ENCODE measurements around the gene TERT.

The TERT gene

DNA sequence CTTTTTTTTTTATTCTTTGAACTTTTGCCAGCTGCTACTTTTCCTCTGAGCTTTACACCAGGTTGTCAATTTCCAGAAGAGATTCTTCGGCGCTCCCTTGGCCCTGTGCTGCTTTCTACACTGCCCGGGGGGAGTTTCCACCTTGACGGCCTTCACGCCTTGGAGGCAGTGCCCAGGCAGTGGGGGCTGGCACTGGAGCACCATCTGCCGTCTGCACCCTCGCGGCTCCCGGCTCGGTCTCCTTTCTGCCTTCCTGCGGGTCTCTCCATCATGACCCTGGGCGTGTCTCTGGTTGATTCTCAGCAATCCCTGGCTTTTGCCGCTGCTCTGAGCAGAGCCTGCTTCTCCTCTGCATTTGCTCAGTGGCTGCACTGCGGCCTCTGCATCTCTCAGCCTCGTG, 66.7 kb downstream of the TERT start:
- H3K4me3 ChIP-seq (ENCODE audit: low read length), result no peak overlapping the region
- TF ChIP-seq, protein P1, sequence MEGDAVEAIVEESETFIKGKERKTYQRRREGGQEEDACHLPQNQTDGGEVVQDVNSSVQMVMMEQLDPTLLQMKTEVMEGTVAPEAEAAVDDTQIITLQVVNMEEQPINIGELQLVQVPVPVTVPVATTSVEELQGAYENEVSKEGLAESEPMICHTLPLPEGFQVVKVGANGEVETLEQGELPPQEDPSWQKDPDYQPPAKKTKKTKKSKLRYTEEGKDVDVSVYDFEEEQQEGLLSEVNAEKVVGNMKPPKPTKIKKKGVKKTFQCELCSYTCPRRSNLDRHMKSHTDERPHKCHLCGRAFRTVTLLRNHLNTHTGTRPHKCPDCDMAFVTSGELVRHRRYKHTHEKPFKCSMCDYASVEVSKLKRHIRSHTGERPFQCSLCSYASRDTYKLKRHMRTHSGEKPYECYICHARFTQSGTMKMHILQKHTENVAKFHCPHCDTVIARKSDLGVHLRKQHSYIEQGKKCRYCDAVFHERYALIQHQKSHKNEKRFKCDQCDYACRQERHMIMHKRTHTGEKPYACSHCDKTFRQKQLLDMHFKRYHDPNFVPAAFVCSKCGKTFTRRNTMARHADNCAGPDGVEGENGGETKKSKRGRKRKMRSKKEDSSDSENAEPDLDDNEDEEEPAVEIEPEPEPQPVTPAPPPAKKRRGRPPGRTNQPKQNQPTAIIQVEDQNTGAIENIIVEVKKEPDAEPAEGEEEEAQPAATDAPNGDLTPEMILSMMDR (IDR thresholded peaks at IDR 0.05; ENCODE audit: insufficient read depth, low read depth, low read length, missing control alignments), result no peak
- no peak for DNase-seq (ENCODE audit: low read depth)

DNA sequence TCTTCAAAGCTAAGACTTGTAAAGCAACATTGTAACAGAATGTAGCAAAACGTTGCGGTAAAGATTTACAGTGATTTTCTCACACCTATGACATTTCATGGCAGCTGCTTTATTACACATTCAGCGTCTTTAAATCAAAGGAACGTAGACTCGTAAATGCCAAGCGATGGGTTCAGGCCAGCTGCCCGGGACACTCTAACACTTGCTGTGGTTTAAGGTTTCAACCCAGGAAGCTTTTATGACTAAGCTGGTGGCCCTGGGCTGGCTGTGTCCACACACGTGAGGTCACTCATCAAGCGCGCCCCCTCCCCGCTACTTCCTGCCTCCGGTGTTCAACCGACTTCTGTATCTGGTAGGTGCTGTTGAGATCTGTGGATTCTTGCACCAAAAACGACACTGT, 67.2 kb downstream of the TERT start:
- no peak for DNase-seq (ENCODE audit: low read depth)
- H3K4me3 ChIP-seq (ENCODE audit: low read length), result no peak overlapping the region
- TF ChIP-seq, protein P1 (IDR thresholded peaks at IDR 0.05; ENCODE audit: insufficient read depth, low read depth, low read length, missing control alignments), result no peak

DNA sequence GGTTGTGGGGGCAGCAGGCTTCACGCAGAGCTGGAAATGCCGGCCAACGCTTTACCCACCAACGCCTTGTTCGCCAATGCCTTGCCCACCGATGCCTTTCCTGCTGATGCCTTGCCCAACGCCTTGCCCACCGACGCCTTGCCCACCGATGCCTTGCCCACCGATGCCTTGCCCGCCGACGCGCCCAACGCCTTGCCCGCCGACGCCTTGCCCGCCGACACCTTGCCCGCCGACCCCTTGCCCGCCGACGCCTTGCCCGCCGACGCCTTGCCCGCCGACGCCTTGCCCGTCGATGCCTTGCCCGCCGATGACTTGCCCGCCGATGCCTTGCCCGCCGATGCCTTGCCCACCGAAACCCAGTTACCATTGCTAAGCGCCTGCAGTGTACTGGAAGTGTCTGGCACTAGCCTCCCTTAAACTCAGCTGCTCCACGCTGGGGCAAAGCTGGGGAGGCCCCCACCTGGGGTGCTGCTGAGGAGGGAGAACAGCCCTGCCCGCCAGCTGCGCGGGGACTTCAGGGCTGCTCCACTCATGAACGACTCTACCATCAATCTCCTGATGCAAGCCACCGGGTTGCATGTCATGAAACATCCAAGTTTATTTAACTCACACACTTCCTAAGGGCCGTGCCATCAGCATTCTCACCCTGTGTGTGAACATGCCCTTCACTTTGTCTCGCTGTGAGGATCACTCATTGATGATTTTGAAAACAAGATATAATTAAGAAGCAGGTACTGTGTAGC, 67.9 kb downstream of the TERT start:
- H3K4me3 ChIP-seq (ENCODE audit: low read length), result no peak overlapping the region
- TF ChIP-seq, protein P1 (IDR thresholded peaks at IDR 0.05; ENCODE audit: insufficient read depth, low read depth, low read length, missing control alignments), result no peak

DNA sequence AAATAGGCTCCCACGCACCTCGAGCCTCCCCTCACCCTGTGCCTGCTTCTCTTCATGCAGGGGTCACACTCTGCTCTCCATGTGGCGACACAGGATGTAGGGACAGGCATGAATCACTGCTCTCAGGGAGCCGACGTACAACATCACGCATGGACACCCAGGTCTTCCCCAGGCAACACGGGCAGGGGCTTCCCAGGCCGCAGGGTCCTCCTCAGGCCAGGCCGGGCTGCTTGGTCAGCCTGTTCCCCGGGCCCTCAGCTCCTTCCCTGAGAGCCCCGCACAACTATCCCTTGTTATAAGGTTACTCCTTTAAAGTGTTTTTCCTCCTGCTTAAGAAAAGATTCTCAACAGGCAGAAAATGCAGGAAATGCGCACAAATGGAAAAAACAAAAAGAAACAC, 68.6 kb downstream of the TERT start:
- no peak overlapping the region for H3K4me3 ChIP-seq (ENCODE audit: low read length)
- no peak for DNase-seq (ENCODE audit: low read depth)
- TF ChIP-seq, protein P1 (IDR thresholded peaks at IDR 0.05; ENCODE audit: insufficient read depth, low read depth, low read length, missing control alignments), result no peak

More for the DNA sequence above, 67.9 kb downstream of the TERT start:
- DNase-seq (ENCODE audit: low read depth), result no peak

DNA sequence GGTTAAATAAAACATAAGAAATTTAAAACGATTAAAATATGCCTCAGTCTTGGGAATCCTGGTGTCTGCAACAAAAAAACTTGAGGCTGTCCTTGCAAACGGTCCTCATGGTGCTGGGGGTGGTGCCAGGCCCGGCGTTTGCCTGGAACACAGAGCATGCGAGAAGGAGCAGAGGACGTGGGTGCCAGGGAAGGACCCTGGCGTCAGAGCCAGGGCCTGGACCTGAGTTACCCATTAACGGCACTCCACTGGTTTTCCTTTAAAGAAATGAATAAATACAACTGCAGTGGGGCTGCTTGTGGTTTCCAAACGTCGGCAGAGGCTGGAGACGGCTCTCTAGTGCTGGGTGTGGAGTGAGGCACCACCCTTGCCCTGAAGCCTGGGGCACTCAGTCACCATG, 69.8 kb downstream of the TERT start, which contains the start of gene SLC6A18:
SLC6A18 (plus strand) TSS at position 301 of the 400 bp plus-strand sequence; CDS start at position 398, 97 bp downstream.
- no peak for DNase-seq (ENCODE audit: low read depth)

DNA sequence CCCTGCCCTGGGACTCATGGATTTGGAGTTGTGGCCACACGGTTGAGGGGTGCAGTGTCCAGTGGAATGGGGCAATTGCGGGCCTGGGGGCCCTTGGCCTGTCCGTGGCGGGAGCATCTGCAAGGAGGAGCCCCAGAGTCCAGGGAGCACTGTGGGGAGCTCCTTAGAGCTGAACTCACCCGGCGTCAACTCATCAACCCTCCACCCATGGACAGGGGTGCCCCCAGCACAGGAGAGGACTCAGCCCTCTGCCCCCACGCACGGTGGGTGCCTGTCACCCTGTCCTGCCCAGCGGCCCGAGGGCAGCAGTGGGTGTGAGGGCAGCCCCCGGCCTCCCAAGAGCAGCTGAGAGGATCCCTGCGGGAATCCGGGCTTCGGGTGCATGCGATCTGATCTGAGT, 70.2 kb downstream of the TERT start:
- TF ChIP-seq, protein P1 (IDR thresholded peaks at IDR 0.05; ENCODE audit: insufficient read depth, low read depth, low read length, missing control alignments), result no peak

More for the DNA sequence above, 69.8 kb downstream of the TERT start, which contains the start of gene SLC6A18:
- TF ChIP-seq, protein P1 (IDR thresholded peaks at IDR 0.05; ENCODE audit: insufficient read depth, low read depth, low read length, missing control alignments), result no peak
- no peak within 1 kb of the TSS for H3K4me3 ChIP-seq (ENCODE audit: low read length)

DNA sequence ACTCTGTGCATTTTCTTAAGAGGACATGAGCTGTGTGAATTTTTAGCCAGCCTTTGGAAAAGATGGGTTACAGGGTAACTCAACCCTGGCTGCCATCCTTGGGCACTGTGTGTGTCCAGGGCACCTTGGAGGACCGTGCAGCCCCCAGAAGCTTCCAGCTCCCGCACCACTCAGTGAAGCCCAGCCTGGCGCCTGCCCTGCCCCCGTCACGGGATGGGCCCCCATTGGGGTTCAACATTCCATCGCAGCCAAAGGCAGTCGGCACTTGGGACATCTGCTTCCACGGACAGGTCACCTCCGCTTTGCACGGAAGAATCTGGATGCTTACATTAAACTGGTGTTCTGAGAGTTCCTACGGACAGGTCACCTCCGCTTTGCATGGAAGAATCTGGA, 71.6 kb downstream of the TERT start:
- no peak overlapping the region for H3K4me3 ChIP-seq (ENCODE audit: low read length)
- TF ChIP-seq, protein P1 (IDR thresholded peaks at IDR 0.05; ENCODE audit: insufficient read depth, low read depth, low read length, missing control alignments), result no peak

More for the DNA sequence above, 70.2 kb downstream of the TERT start:
- no peak for DNase-seq (ENCODE audit: low read depth)
- H3K4me3 ChIP-seq (ENCODE audit: low read length), result no peak overlapping the region

More for the DNA sequence above, 71.6 kb downstream of the TERT start:
- DNase-seq (ENCODE audit: low read depth), result no peak
